OCI-LY7 (cell line): ENCODE measurements around the gene BTNL8.

Source experiments
- CTCF ChIP-seq: fragments of 200-600 bp; sonication (generic); conservative IDR thresholded peaks from 2 replicates; pipeline ENCODE4 v1.5.1; 2014; ENCODE audit warnings: mild to moderate bottlenecking, antibody characterized with exemption, low read length, moderate library complexity, mixed read lengths
- EZH2phosphoT487 ChIP-seq: fragments of 200-600 bp; sonication (generic); IDR thresholded peaks from 2 replicates; pipeline ENCODE4 v1.6.1; 2018; ENCODE audit warnings: low read depth, borderline replicate concordance, mild to moderate bottlenecking, mixed run types, antibody characterized with exemption, low read length, moderate library complexity, mixed read lengths

- TF ChIP-seq CTCF (no peak), EZH2phosphoT487 (no peak)
These were observed 23.0 kb upstream of the BTNL8 start for GRCh38 chr5:180875860-180876426.
